Liver (tissue), 3 donors: ENCODE measurements around the gene NR2C2AP.

Experiments used
- CTCF ChIP-seq: fragments of 150-350 bp; IDR thresholded peaks from 2 replicates; pipeline ENCODE4 v1.5.1; 2017; ENCODE audit warnings: improper control_type of control experiment, low read depth, low read length; ENCODE audit not compliant: missing input control
- FOXA1 ChIP-seq: IDR thresholded peaks from 2 replicates; pipeline ENCODE4 v1.6.1; 2016; ENCODE audit warnings: antibody characterized with exemption
- GABPA ChIP-seq, 2 donors: IDR thresholded peaks in 1 of 2; conservative IDR thresholded peaks in 1 of 2; 2 replicates each; pipeline ENCODE4 v1.6.1; 2016; ENCODE audit warnings: antibody characterized with exemption in 2 of 2, mild to moderate bottlenecking in 1 of 2, moderate library complexity in 1 of 2
- RXRA ChIP-seq, 2 donors: IDR thresholded peaks; 2 replicates each; pipeline ENCODE4 v1.6.1; 2017 to 2018; ENCODE audit warnings: antibody characterized with exemption in 2 of 2, mild to moderate bottlenecking in 1 of 2
- TAF1 ChIP-seq: conservative IDR thresholded peaks from 2 replicates; pipeline ENCODE4 v1.6.1; 2016; ENCODE audit warnings: antibody characterized with exemption, mild to moderate bottlenecking
- ZBTB33 ChIP-seq: IDR thresholded peaks from 2 replicates; pipeline ENCODE4 v1.6.1; 2016; ENCODE audit warnings: antibody characterized with exemption
- donor health status: healthy.
- donor health status: healthy.

- TF ChIP-seq TAF1 (no peak), ZBTB33 (no peak), CTCF (no peak), FOXA1 (no peak), GABPA (IDR thresholded peaks at IDR 0.05 in 1 of 2, conservative IDR thresholded peaks at IDR 0.05 in 1 of 2) (no peak), RXRA (IDR thresholded peaks at IDR 0.05) (no peak)
Observed at GRCh38 chr19:19169236-19170052, 33.8 kb downstream of the NR2C2AP start.
